Hypothalamus (tissue), 51 donors: ENCODE results near the gene DENND5B.

Experiments
- DNase-seq, 51 donors: peaks; one replicate each; lab custom pipeline; 2025; lab: John Stamatoyannopoulos, UW

The DENND5B gene

GRCh38 chr12:31353750-31354708 is 236.9 kb downstream of the DENND5B start:
- DNase-seq = peak in 8 of 51 donors; percentile 3 to 66 (median 8)

GRCh38 chr12:31346267-31346666 is 244.7 kb downstream of the DENND5B start:
- DNase-seq = no peak

DNA sequence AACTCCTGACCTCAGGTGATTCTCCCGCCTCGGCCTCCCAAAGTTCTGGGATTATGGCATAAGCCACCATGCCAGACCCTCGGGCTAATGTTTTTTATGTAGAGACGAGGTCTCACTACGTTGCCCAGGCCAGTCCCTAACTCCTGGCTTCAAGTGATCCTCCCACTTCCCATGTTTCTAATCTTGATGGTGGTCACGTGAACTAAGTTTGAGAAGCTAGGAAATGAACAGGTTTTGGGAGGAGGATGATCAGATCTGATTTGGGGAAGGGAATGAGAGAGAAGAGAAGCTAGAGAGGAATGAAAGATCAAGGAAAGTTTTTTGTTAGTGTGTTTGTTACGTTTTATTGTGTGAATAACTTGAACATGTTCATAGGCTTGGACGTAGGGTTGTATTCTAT is 247.8 kb downstream of the DENND5B start:
- DNase-seq = no peak

DNA sequence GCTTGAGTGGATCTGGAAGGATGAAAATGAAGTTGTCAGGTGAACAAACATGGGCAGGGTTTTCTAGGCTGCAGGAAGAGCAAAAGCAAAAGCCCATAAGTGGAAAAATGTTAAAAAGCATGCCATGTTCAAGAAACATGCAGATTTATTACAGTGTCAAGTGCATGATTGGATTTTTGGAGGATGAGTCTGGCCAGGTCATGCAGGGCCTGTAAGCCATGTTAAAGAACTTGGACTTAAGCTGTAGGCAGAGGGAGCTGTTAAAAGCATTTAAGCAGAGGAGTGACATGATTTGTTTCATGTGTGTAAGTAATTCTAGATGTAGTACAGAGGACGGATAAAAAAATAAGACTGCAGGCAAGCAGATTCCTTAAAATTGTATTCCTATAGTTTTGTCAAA is 248.7 kb downstream of the DENND5B start:
- no peak for DNase-seq

DNA sequence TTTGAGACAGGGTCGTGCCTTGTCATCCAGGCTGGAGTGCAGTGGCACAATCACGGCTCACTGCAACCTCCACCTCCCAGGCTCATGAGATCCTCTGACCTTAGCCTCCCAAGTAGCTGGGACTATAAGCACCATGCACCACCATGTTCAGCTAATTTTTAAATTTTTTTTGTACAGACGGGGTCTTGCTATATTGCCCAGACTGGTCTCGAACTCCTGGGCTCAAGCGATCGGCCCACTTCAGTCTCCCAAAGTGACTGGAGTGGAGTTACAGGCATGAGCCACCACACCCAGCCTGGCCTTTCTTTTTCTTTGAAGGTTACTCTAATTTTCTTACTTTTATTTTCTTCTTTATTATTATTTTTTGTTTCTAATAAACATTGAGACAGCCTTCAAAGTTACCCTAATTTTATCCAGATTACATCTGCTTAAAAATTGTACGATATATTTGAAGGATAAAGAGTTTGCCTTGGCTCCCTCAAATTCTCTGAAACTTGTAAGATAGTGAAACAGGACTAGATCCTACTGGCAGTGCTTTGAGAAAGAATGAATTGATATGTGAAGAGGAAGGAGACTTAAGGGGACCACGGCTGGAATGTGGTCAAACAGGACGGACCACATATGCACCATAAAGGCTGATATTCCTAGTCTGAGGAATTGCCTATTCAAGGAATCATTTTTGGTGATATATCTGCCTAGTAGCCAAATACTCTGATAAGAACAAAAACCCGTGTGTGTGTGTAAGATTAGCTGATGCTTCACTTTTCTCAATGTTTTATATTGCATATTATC is 250.9 kb downstream of the DENND5B start:
- DNase-seq = no peak

- no peak for DNase-seq
These were observed 253.0 kb downstream of the DENND5B start for GRCh38 chr12:31337952-31338351.
